ENCODE data around the gene MAGI1.
"Not testable (repeated sequence)": the region's sequence is repeated elsewhere in the genome, so short reads cannot be mapped to it uniquely, and the experiment has no call there.

MAGI1 gene

DNA sequence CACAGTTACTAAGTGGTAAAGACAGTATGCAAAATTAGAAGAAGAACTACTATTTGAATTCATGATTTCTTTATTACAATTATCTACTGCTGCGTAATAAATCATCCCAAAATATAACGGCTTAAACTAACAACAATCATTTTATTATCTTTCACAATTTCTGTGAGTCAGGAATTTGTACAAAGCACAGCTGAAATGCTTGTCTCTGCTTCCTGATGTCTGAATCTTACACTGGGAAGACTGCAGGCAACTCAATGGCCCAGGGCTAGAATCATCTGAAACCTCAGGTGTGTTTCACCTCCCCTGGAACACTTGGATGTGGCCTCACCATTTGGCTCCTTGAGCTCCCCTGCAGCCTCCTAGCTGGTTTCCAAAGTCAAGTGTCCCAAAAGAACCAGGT, 145.1 kb downstream of the MAGI1 start:
- TF ChIP-seq ZNF8 (CRISPR knock-in tag; IDR thresholded peaks at IDR 0.05) (no peak), ZNF70 (CRISPR knock-in tag; IDR thresholded peaks at IDR 0.05) (no peak), TCF4 (CRISPR knock-in tag; IDR thresholded peaks at IDR 0.05; ENCODE audit: borderline replicate concordance) (no peak), ESRRG (CRISPR knock-in tag; IDR thresholded peaks at IDR 0.05) (no peak), RARB (CRISPR knock-in tag; IDR thresholded peaks at IDR 0.05) (no peak), ZC3H10 (CRISPR knock-in tag; IDR thresholded peaks at IDR 0.05) (no peak), ARNTL (CRISPR knock-in tag; IDR thresholded peaks at IDR 0.05; ENCODE audit: borderline replicate concordance, low read depth) (no peak), CSDC2 (CRISPR knock-in tag; IDR thresholded peaks at IDR 0.05) (no peak), OSR1 (CRISPR knock-in tag; IDR thresholded peaks at IDR 0.05) (no peak), GLIS3 (CRISPR knock-in tag; IDR thresholded peaks at IDR 0.05) (no peak), ZNF565 (CRISPR knock-in tag; conservative IDR thresholded peaks at IDR 0.05; ENCODE audit: low read depth) (no peak), ZFP30 (CRISPR knock-in tag; IDR thresholded peaks at IDR 0.05) (no peak), ZFP3 (CRISPR knock-in tag; IDR thresholded peaks at IDR 0.05) (no peak), PPARA (CRISPR knock-in tag; IDR thresholded peaks at IDR 0.05; ENCODE audit: borderline replicate concordance) (no peak)
- TF ChIP-seq, protein P1, sequence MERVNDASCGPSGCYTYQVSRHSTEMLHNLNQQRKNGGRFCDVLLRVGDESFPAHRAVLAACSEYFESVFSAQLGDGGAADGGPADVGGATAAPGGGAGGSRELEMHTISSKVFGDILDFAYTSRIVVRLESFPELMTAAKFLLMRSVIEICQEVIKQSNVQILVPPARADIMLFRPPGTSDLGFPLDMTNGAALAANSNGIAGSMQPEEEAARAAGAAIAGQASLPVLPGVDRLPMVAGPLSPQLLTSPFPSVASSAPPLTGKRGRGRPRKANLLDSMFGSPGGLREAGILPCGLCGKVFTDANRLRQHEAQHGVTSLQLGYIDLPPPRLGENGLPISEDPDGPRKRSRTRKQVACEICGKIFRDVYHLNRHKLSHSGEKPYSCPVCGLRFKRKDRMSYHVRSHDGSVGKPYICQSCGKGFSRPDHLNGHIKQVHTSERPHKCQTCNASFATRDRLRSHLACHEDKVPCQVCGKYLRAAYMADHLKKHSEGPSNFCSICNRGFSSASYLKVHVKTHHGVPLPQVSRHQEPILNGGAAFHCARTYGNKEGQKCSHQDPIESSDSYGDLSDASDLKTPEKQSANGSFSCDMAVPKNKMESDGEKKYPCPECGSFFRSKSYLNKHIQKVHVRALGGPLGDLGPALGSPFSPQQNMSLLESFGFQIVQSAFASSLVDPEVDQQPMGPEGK (CRISPR knock-in tag; IDR thresholded peaks at IDR 0.05; ENCODE audit: borderline replicate concordance), result no peak
- TF ChIP-seq, protein P2, sequence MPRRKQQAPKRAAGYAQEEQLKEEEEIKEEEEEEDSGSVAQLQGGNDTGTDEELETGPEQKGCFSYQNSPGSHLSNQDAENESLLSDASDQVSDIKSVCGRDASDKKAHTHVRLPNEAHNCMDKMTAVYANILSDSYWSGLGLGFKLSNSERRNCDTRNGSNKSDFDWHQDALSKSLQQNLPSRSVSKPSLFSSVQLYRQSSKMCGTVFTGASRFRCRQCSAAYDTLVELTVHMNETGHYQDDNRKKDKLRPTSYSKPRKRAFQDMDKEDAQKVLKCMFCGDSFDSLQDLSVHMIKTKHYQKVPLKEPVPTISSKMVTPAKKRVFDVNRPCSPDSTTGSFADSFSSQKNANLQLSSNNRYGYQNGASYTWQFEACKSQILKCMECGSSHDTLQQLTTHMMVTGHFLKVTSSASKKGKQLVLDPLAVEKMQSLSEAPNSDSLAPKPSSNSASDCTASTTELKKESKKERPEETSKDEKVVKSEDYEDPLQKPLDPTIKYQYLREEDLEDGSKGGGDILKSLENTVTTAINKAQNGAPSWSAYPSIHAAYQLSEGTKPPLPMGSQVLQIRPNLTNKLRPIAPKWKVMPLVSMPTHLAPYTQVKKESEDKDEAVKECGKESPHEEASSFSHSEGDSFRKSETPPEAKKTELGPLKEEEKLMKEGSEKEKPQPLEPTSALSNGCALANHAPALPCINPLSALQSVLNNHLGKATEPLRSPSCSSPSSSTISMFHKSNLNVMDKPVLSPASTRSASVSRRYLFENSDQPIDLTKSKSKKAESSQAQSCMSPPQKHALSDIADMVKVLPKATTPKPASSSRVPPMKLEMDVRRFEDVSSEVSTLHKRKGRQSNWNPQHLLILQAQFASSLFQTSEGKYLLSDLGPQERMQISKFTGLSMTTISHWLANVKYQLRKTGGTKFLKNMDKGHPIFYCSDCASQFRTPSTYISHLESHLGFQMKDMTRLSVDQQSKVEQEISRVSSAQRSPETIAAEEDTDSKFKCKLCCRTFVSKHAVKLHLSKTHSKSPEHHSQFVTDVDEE (CRISPR knock-in tag; IDR thresholded peaks at IDR 0.05), result no peak
- TF ChIP-seq, protein P3, sequence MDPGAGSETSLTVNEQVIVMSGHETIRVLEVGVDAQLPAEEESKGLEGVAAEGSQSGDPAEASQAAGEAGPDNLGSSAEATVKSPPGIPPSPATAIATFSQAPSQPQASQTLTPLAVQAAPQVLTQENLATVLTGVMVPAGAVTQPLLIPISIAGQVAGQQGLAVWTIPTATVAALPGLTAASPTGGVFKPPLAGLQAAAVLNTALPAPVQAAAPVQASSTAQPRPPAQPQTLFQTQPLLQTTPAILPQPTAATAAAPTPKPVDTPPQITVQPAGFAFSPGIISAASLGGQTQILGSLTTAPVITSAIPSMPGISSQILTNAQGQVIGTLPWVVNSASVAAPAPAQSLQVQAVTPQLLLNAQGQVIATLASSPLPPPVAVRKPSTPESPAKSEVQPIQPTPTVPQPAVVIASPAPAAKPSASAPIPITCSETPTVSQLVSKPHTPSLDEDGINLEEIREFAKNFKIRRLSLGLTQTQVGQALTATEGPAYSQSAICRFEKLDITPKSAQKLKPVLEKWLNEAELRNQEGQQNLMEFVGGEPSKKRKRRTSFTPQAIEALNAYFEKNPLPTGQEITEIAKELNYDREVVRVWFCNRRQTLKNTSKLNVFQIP (CRISPR knock-in tag; IDR thresholded peaks at IDR 0.05; ENCODE audit: borderline replicate concordance, low read depth), result no peak
- no peak for ATAC-seq

DNA sequence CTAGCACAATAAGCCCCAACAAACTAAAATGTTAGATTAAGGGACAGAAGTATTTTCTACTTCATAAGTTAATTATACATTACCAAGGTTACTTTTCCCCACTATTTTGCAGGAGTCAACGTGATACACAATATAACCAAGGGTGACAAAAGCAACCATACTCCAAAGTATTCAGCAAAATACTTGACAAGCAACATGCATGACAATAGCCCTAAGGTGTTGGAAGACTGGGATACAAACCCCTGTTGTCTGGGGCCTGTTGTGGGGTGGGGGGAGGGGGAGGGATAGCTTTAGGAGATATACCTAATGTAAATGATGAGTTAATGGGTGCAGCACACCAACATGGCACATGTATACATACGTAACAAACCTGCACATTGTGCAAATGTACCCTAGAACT, 147.2 kb downstream of the MAGI1 start:
- not testable (repeated sequence) for ATAC-seq

DNA sequence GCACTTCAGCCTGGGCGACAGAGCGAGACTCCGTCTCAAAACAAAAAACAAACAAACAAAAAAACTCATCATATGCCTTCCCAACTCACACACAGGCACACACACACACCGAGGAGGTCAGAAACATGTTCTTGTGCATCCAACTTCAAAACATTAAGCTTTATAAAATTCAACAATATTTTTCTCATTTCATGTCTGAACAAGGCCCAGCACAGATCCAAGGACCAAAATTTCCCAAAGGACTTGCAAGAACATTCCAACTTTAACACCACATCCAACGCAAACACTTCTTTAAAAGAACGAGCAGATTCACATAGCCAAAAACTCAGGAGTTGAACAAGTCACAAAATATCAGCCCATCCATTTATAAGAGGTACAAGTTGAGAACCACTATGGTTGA, 148.4 kb downstream of the MAGI1 start:
- ATAC-seq, result no peak
- TF ChIP-seq, protein P4, sequence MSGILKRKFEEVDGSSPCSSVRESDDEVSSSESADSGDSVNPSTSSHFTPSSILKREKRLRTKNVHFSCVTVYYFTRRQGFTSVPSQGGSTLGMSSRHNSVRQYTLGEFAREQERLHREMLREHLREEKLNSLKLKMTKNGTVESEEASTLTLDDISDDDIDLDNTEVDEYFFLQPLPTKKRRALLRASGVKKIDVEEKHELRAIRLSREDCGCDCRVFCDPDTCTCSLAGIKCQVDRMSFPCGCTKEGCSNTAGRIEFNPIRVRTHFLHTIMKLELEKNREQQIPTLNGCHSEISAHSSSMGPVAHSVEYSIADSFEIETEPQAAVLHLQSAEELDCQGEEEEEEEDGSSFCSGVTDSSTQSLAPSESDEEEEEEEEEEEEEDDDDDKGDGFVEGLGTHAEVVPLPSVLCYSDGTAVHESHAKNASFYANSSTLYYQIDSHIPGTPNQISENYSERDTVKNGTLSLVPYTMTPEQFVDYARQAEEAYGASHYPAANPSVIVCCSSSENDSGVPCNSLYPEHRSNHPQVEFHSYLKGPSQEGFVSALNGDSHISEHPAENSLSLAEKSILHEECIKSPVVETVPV (CRISPR knock-in tag; IDR thresholded peaks at IDR 0.05), result no peak
- no peak for TF ChIP-seq ZFP30 (CRISPR knock-in tag; IDR thresholded peaks at IDR 0.05)
- TF ChIP-seq CSDC2 (CRISPR knock-in tag; IDR thresholded peaks at IDR 0.05), result no peak
- TF ChIP-seq GLIS3 (CRISPR knock-in tag; IDR thresholded peaks at IDR 0.05), result no peak
- TF ChIP-seq ZNF8 (CRISPR knock-in tag; IDR thresholded peaks at IDR 0.05), result no peak
- TF ChIP-seq, protein P2 (CRISPR knock-in tag; IDR thresholded peaks at IDR 0.05), result no peak
- TF ChIP-seq OSR1 (CRISPR knock-in tag; IDR thresholded peaks at IDR 0.05), result no peak
- TF ChIP-seq ZFP3 (CRISPR knock-in tag; IDR thresholded peaks at IDR 0.05), result no peak
- TF ChIP-seq ARNTL (CRISPR knock-in tag; IDR thresholded peaks at IDR 0.05; ENCODE audit: borderline replicate concordance, low read depth), result no peak
- no peak for TF ChIP-seq BACH2 (CRISPR knock-in tag; IDR thresholded peaks at IDR 0.05; ENCODE audit: borderline replicate concordance)
